ENCODE data around the gene TOMM5. TPM values are rescaled to one million over a fixed set of nuclear protein-coding genes. Genes with fewer than 3 reads are reported as not detected.

TOMM5 gene
- total and polyA plus RNA-seq, 2 donors (not counting 1 experiment from before 2014, with no cell fraction given), result 113 to 162 TPM

- Histone ChIP-seq H2AFZ (ENCODE audit: low read length) (no peak overlapping the region), H3K36me3 (ENCODE audit: control insufficient read depth, insufficient read depth, low read length) (no peaks in the 10 kb centered on the region), H3K79me2 (ENCODE audit: control insufficient read depth, insufficient read depth, low read length) (no peaks in the 10 kb centered on the region), H3K4me3 (replicated peaks in 1 of 4; ENCODE audit: control extremely low read depth in 1 of 4, insufficient read depth in 1 of 4, low read depth in 3 of 4, low read length in 4 of 4) (no peak overlapping the region), H3K4me2 (ENCODE audit: extremely low read depth, insufficient read depth, low read length) (no peak overlapping the region), H3K9me3 (ENCODE audit: control insufficient read depth, insufficient read depth, low read depth, low read length) (no peaks in the 10 kb centered on the region), H3K4me1 (ENCODE audit: control insufficient read depth, extremely low read depth, insufficient read depth, low read length) (no peaks in the 10 kb centered on the region), H3K27me3 (ENCODE audit: control insufficient read depth, insufficient read depth, low read length) (no peaks in the 10 kb centered on the region), H3K27ac (ENCODE audit: insufficient read depth, low read length) (no peak overlapping the region), H4K20me1 (ENCODE audit: control insufficient read depth, extremely low read depth, insufficient read depth, low read length) (no peaks in the 10 kb centered on the region), H3K9ac (ENCODE audit: insufficient read depth, low read length) (no peak overlapping the region)
- TF ChIP-seq, protein P1, sequence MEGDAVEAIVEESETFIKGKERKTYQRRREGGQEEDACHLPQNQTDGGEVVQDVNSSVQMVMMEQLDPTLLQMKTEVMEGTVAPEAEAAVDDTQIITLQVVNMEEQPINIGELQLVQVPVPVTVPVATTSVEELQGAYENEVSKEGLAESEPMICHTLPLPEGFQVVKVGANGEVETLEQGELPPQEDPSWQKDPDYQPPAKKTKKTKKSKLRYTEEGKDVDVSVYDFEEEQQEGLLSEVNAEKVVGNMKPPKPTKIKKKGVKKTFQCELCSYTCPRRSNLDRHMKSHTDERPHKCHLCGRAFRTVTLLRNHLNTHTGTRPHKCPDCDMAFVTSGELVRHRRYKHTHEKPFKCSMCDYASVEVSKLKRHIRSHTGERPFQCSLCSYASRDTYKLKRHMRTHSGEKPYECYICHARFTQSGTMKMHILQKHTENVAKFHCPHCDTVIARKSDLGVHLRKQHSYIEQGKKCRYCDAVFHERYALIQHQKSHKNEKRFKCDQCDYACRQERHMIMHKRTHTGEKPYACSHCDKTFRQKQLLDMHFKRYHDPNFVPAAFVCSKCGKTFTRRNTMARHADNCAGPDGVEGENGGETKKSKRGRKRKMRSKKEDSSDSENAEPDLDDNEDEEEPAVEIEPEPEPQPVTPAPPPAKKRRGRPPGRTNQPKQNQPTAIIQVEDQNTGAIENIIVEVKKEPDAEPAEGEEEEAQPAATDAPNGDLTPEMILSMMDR (conservative IDR thresholded peaks at IDR 0.05 in 1 of 2, IDR thresholded peaks at IDR 0.05 in 1 of 2; ENCODE audit: low read depth in 1 of 2, low read length in 2 of 2), result no peak
- TF ChIP-seq EZH2 (IDR thresholded peaks at IDR 0.05; ENCODE audit: low read length, missing control alignments), result no peak
- DNase-seq (ENCODE audit: low read depth in 2 of 2), result no peak
Measured at GRCh38 chr9:37547328-37547878, 45.0 kb downstream of the TOMM5 start.

GRCh38 chr9:37543468-37543867 is 48.9 kb downstream of the TOMM5 start:
- no peaks in the 10 kb centered on the region for H3K9me3 ChIP-seq (ENCODE audit: control insufficient read depth, insufficient read depth, low read depth, low read length)

GRCh38 chr9:37542895-37543294 is 49.5 kb downstream of the TOMM5 start:
- H3K4me2 ChIP-seq (ENCODE audit: extremely low read depth, insufficient read depth, low read length), result no peak overlapping the region
- no peaks in the 10 kb centered on the region for H3K79me2 ChIP-seq (ENCODE audit: control insufficient read depth, insufficient read depth, low read length)
- no peak for DNase-seq (ENCODE audit: low read depth in 2 of 2)
- H3K9ac ChIP-seq (ENCODE audit: insufficient read depth, low read length), result no peak overlapping the region
- no peak overlapping the region for H3K27ac ChIP-seq (ENCODE audit: insufficient read depth, low read length)
- H3K4me3 ChIP-seq (replicated peaks in 1 of 4; ENCODE audit: control extremely low read depth in 1 of 4, insufficient read depth in 1 of 4, low read depth in 3 of 4, low read length in 4 of 4), result no peak overlapping the region
- H2AFZ ChIP-seq (ENCODE audit: low read length), result no peak overlapping the region
- H3K36me3 ChIP-seq (ENCODE audit: control insufficient read depth, insufficient read depth, low read length), result no peaks in the 10 kb centered on the region
- no peaks in the 10 kb centered on the region for H4K20me1 ChIP-seq (ENCODE audit: control insufficient read depth, extremely low read depth, insufficient read depth, low read length)
- H3K27me3 ChIP-seq (ENCODE audit: control insufficient read depth, insufficient read depth, low read length), result no peaks in the 10 kb centered on the region
- no peaks in the 10 kb centered on the region for H3K9me3 ChIP-seq (ENCODE audit: control insufficient read depth, insufficient read depth, low read depth, low read length)
- no peaks in the 10 kb centered on the region for H3K4me1 ChIP-seq (ENCODE audit: control insufficient read depth, extremely low read depth, insufficient read depth, low read length)
- TF ChIP-seq EZH2 (IDR thresholded peaks at IDR 0.05; ENCODE audit: low read length, missing control alignments), result no peak
- TF ChIP-seq, protein P1 (conservative IDR thresholded peaks at IDR 0.05 in 1 of 2, IDR thresholded peaks at IDR 0.05 in 1 of 2; ENCODE audit: low read depth in 1 of 2, low read length in 2 of 2), result no peak

More at GRCh38 chr9:37543468-37543867, 48.9 kb downstream of the TOMM5 start:
- Histone ChIP-seq H3K27me3 (ENCODE audit: control insufficient read depth, insufficient read depth, low read length) (no peaks in the 10 kb centered on the region), H3K4me3 (replicated peaks in 1 of 4; ENCODE audit: control extremely low read depth in 1 of 4, insufficient read depth in 1 of 4, low read depth in 3 of 4, low read length in 4 of 4) (no peak overlapping the region), H4K20me1 (ENCODE audit: control insufficient read depth, extremely low read depth, insufficient read depth, low read length) (no peaks in the 10 kb centered on the region), H3K4me1 (ENCODE audit: control insufficient read depth, extremely low read depth, insufficient read depth, low read length) (no peaks in the 10 kb centered on the region), H3K9ac (ENCODE audit: insufficient read depth, low read length) (no peak overlapping the region), H3K36me3 (ENCODE audit: control insufficient read depth, insufficient read depth, low read length) (no peaks in the 10 kb centered on the region), H3K27ac (ENCODE audit: insufficient read depth, low read length) (no peak overlapping the region), H2AFZ (ENCODE audit: low read length) (no peak overlapping the region), H3K4me2 (ENCODE audit: extremely low read depth, insufficient read depth, low read length) (no peak overlapping the region), H3K79me2 (ENCODE audit: control insufficient read depth, insufficient read depth, low read length) (no peaks in the 10 kb centered on the region)
- no peak for DNase-seq (ENCODE audit: low read depth in 2 of 2)
- TF ChIP-seq EZH2 (IDR thresholded peaks at IDR 0.05; ENCODE audit: low read length, missing control alignments), result no peak
- TF ChIP-seq, protein P1 (conservative IDR thresholded peaks at IDR 0.05 in 1 of 2, IDR thresholded peaks at IDR 0.05 in 1 of 2; ENCODE audit: low read depth in 1 of 2, low read length in 2 of 2), result no peak
